ENCODE results near the gene ID2.

GRCh38 chr2:8654041-8654440, 27.8 kb upstream of the ID2 start:
- TF ChIP-seq ELK1 (IDR thresholded peaks at IDR 0.05; ENCODE audit: low read depth, low read length) (no peak), CTCF (IDR thresholded peaks at IDR 0.05) (no peak), CEBPB (IDR thresholded peaks at IDR 0.05) (no peak), POLR2A (IDR thresholded peaks at IDR 0.05; ENCODE audit: low read length) (no peak), EP300 (IDR thresholded peaks at IDR 0.05) (no peak), CHD2 (IDR thresholded peaks at IDR 0.05; ENCODE audit: low read length, partially characterized antibody) (no peak), EHF (CRISPR knock-in tag; IDR thresholded peaks at IDR 0.05) (no peak), FOSL2 (IDR thresholded peaks at IDR 0.05) (no peak), FOSL2 (CRISPR knock-in tag; IDR thresholded peaks at IDR 0.05) (no peak), HMGXB4 (CRISPR knock-in tag; IDR thresholded peaks at IDR 0.05; ENCODE audit: borderline replicate concordance) (no peak), MYC (IDR thresholded peaks at IDR 0.05; ENCODE audit: borderline replicate concordance, low read length) (no peak)

All from A549 (cell line).